Mesothelial cell of epicardium (in vitro differentiated cells): ENCODE results near the gene PLXND1. TPM values are rescaled to one million over a fixed set of nuclear protein-coding genes. Genes with fewer than 3 reads are reported as not detected.

ENCODE experiments used
- DNase-seq, 2 experiments: peaks; one replicate each; pipeline ENCODE4 v3.0.0; 2021; ENCODE audit warnings: low spot score in 2 of 2; ENCODE audit not compliant: unreplicated experiment in 2 of 2
- H3K27ac Mint-ChIP-seq: 2 replicates; pipeline ENCODE4 v1.8.0; 2021; ENCODE audit warnings: mixed read lengths
- H3K27me3 Mint-ChIP-seq: 2 replicates; pipeline ENCODE4 v1.8.0; 2021; ENCODE audit warnings: low read depth, mixed read lengths
- H3K36me3 Mint-ChIP-seq: 2 replicates; pipeline ENCODE4 v1.8.0; 2021; ENCODE audit warnings: mixed read lengths
- H3K4me1 Mint-ChIP-seq: 2 replicates; pipeline ENCODE4 v1.8.0; 2021; ENCODE audit warnings: mixed read lengths
- H3K4me3 Mint-ChIP-seq: 2 replicates; pipeline ENCODE4 v1.8.0; 2021; ENCODE audit warnings: mild to moderate bottlenecking, moderate library complexity, mixed read lengths
- H3K9me3 Mint-ChIP-seq: 2 replicates; pipeline ENCODE4 v1.8.0; 2021; ENCODE audit warnings: mixed read lengths
- CTCF ChIP-seq: fragments of 200-600 bp; sonication (generic); IDR thresholded peaks from one replicate; pipeline ENCODE4 v1.5.0; 2021; ENCODE audit warnings: antibody characterized with exemption; ENCODE audit not compliant: unreplicated experiment
- total RNA-seq: library from RNA; stranded (reverse); gene quantifications from 3 replicates; pipeline ENCODE4 v1.2.1, GENCODE V29; 2021

The PLXND1 gene
- total RNA-seq, 1 donor from 2014 or later = 60.6 TPM

- H3K4me1 Mint-ChIP-seq = peaks cover 2% of the 10 kb centered on the region
- H3K4me3 Mint-ChIP-seq = no peak overlapping the region
- TF ChIP-seq CTCF = no peak
- no peaks in the 10 kb centered on the region for H3K27me3 Mint-ChIP-seq
- no peaks in the 10 kb centered on the region for H3K9me3 Mint-ChIP-seq
- H3K27ac Mint-ChIP-seq = no peak overlapping the region
- no peak for DNase-seq
- H3K36me3 Mint-ChIP-seq = peaks cover 5% of the 10 kb centered on the region
Observed at GRCh38 chr3:129520960-129521359, 85.5 kb downstream of the PLXND1 start.

GRCh38 chr3:129519896-129520715 is 86.4 kb downstream of the PLXND1 start:
- Mint-ChIP-seq H3K4me3 (no peak overlapping the region), H3K36me3 (peaks cover 5% of the 10 kb centered on the region), H3K27ac (no peak overlapping the region), H3K27me3 (no peaks in the 10 kb centered on the region), H3K4me1 (peaks cover 2% of the 10 kb centered on the region), H3K9me3 (no peaks in the 10 kb centered on the region)
- no peak for DNase-seq
- TF ChIP-seq CTCF = no peak

GRCh38 chr3:129519449-129519848 is 87.0 kb downstream of the PLXND1 start:
- Mint-ChIP-seq H3K27me3 (no peaks in the 10 kb centered on the region), H3K9me3 (no peaks in the 10 kb centered on the region), H3K27ac (no peak overlapping the region), H3K36me3 (peaks cover 5% of the 10 kb centered on the region), H3K4me1 (peaks cover 2% of the 10 kb centered on the region), H3K4me3 (no peak overlapping the region)
- no peak for TF ChIP-seq CTCF
- DNase-seq = no peak

GRCh38 chr3:129518581-129518980 is 87.9 kb downstream of the PLXND1 start:
- peaks cover 2% of the 10 kb centered on the region for H3K4me1 Mint-ChIP-seq
- no peak for TF ChIP-seq CTCF
- no peaks in the 10 kb centered on the region for H3K27me3 Mint-ChIP-seq
- peaks cover 5% of the 10 kb centered on the region for H3K36me3 Mint-ChIP-seq
- H3K9me3 Mint-ChIP-seq = no peaks in the 10 kb centered on the region
- DNase-seq = no peak
- no peak overlapping the region for H3K27ac Mint-ChIP-seq
- H3K4me3 Mint-ChIP-seq = no peak overlapping the region

GRCh38 chr3:129518038-129518561 is 88.4 kb downstream of the PLXND1 start:
- Mint-ChIP-seq H3K4me1 (peaks cover 2% of the 10 kb centered on the region), H3K36me3 (peaks cover 5% of the 10 kb centered on the region), H3K4me3 (no peak overlapping the region), H3K9me3 (no peaks in the 10 kb centered on the region), H3K27ac (no peak overlapping the region), H3K27me3 (no peaks in the 10 kb centered on the region)
- DNase-seq = no peak
- TF ChIP-seq CTCF = no peak
